ENCODE results near the gene PLCB4. TPM values are rescaled to one million over a fixed set of nuclear protein-coding genes. Genes with fewer than 3 reads are reported as not detected.

PLCB4 gene
- total RNA-seq, 1 donor from 2014 or later, result 53.3 TPM

DNA sequence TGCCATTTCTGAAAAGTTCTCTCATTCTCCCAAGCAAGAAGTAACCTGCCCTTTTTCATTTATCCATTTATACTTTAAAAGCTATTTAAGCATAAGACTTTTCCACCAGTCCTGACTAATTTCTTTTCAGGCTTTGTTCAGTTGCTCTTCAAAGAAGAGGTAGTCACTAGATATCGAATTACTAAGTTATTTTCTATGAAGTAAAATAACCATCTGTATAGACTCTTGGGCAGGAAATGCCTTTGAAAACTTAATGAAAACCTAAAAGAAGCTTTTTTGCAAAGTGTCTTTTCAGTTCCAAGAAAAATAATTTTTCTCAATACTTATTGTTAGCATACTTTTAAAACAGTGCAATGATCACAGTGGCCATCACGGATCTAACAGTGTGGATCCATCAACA is 414.2 kb downstream of the PLCB4 start:
- H3K36me3 Mint-ChIP-seq (ENCODE audit: low read depth), result peaks cover 12% of the 10 kb centered on the region
- DNase-seq (ENCODE audit: low read depth, low spot score), result no peak
- H3K27me3 Mint-ChIP-seq (ENCODE audit: low read depth), result no peaks in the 10 kb centered on the region
- no peak overlapping the region for H3K4me3 Mint-ChIP-seq
- no peaks in the 10 kb centered on the region for H3K9me3 Mint-ChIP-seq
- H3K27ac Mint-ChIP-seq (ENCODE audit: unreplicated experiment), result no peak overlapping the region
- H3K4me1 Mint-ChIP-seq, result peaks cover 6% of the 10 kb centered on the region
- TF ChIP-seq, protein P1, sequence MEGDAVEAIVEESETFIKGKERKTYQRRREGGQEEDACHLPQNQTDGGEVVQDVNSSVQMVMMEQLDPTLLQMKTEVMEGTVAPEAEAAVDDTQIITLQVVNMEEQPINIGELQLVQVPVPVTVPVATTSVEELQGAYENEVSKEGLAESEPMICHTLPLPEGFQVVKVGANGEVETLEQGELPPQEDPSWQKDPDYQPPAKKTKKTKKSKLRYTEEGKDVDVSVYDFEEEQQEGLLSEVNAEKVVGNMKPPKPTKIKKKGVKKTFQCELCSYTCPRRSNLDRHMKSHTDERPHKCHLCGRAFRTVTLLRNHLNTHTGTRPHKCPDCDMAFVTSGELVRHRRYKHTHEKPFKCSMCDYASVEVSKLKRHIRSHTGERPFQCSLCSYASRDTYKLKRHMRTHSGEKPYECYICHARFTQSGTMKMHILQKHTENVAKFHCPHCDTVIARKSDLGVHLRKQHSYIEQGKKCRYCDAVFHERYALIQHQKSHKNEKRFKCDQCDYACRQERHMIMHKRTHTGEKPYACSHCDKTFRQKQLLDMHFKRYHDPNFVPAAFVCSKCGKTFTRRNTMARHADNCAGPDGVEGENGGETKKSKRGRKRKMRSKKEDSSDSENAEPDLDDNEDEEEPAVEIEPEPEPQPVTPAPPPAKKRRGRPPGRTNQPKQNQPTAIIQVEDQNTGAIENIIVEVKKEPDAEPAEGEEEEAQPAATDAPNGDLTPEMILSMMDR (conservative IDR thresholded peaks at IDR 0.05), result no peak

DNA sequence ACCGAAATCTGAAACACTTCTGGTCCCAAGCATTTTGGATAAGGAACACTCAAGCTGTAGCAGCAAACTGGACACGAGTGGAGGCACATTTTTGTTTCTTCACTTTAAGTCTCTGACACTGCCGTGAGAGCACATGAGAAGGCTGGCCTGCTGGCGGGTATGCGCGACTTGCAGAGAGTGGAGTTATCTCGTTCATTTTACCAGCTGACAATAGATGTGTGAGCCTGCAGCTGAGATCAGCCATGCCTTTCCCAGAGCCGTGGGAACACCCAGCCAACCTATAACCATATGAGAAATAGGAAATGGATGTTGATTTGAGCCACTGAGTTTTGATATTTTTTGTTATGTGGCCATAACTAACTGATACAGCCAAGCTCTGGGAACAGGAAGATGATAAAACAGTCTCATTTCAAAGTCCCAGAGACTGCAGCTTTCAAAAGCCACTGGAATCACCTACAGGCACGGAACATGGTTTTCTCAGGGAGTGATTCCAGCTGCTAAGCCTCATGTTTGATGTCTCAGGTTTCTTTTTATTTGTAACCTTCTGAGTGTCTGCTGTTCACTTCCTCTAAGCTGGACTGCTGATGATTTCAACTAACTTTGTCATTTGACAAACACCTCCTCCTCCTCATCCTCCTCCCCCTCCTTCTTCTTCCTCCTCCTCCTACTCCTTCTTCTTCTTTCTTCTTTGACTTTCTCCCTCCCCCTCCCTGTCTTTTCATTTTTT is 416.9 kb downstream of the PLCB4 start:
- Mint-ChIP-seq H3K27me3 (ENCODE audit: low read depth) (no peaks in the 10 kb centered on the region), H3K27ac (ENCODE audit: unreplicated experiment) (no peak overlapping the region), H3K36me3 (ENCODE audit: low read depth) (peaks cover 5% of the 10 kb centered on the region), H3K9me3 (peaks cover 3% of the 10 kb centered on the region), H3K4me1 (peaks cover 8% of the 10 kb centered on the region), H3K4me3 (no peak overlapping the region)
- no peak for DNase-seq (ENCODE audit: low read depth, low spot score)
- TF ChIP-seq, protein P1 (conservative IDR thresholded peaks at IDR 0.05), result no peak

DNA sequence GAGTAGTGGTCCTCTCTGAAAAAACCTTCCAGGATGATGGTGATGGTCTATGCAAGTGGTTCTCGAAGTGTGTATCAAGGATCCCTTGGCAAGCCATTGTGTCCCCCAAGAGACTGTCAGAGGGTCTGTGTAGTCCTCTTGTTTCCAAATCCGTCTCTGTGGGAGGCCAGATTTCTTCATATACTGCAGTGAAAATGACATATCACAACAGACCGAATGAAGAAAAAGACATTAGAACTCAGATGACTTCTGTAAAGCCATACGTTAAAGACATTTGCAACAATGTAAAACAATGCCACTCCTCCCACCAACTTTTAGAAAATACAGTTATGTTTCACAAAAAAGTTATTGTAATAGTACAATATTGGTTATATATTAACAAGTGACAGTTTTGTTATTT is 418.3 kb downstream of the PLCB4 start:
- DNase-seq (ENCODE audit: low read depth, low spot score), result no peak
- Mint-ChIP-seq H3K4me3 (no peak overlapping the region), H3K36me3 (ENCODE audit: low read depth) (peaks cover 3% of the 10 kb centered on the region), H3K27me3 (ENCODE audit: low read depth) (no peaks in the 10 kb centered on the region), H3K9me3 (peaks cover 3% of the 10 kb centered on the region), H3K4me1 (peaks cover 8% of the 10 kb centered on the region), H3K27ac (ENCODE audit: unreplicated experiment) (no peak overlapping the region)
- TF ChIP-seq, protein P1 (conservative IDR thresholded peaks at IDR 0.05), result no peak

DNA sequence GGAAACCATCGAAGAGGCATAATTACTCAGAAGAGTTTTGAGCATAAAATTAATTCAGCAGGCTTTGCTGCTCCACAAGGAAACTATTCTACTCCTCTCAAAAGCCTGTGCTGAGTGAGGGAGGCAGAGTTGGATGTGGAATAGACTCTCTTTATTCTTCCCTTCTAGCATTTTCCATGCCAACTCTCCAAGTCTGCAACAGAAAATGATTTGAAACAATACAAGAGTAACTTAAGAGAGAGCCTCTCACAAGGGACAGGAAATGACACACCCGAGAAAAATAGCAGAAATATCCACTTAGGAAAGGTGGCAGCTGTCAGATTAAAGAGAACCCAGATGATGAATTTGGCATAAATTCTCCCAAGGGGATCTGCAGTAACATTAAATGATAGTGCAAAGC is 419.2 kb downstream of the PLCB4 start:
- peaks cover 8% of the 10 kb centered on the region for H3K4me1 Mint-ChIP-seq
- DNase-seq (ENCODE audit: low read depth, low spot score), result no peak
- peaks cover 3% of the 10 kb centered on the region for H3K36me3 Mint-ChIP-seq (ENCODE audit: low read depth)
- TF ChIP-seq, protein P1 (conservative IDR thresholded peaks at IDR 0.05), result no peak
- no peaks in the 10 kb centered on the region for H3K27me3 Mint-ChIP-seq (ENCODE audit: low read depth)
- H3K4me3 Mint-ChIP-seq, result no peak overlapping the region
- peaks cover 3% of the 10 kb centered on the region for H3K9me3 Mint-ChIP-seq
- H3K27ac Mint-ChIP-seq (ENCODE audit: unreplicated experiment), result no peak overlapping the region

DNA sequence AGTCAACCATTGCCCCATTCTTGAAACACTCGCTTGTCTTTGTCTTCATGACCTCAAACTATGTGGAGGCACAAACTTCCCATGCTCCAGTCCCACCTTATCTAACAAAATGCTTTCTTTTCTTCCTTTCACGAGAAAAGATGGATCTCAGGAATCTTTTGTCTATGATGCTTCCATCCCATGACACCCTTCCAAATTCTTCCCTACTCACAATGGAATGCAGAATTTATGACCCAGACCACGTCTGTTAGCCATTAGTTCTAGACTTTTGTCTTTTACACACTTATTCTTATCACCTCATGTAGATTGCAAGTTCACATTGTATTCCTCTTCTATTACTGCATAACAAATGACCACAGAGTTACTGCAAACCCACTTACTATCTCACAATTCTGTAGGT is 421.3 kb downstream of the PLCB4 start:
- H3K27ac Mint-ChIP-seq (ENCODE audit: unreplicated experiment), result no peak overlapping the region
- H3K27me3 Mint-ChIP-seq (ENCODE audit: low read depth), result no peaks in the 10 kb centered on the region
- TF ChIP-seq, protein P1 (conservative IDR thresholded peaks at IDR 0.05), result no peak
- no peak for DNase-seq (ENCODE audit: low read depth, low spot score)
- peaks cover 4% of the 10 kb centered on the region for H3K4me1 Mint-ChIP-seq
- H3K4me3 Mint-ChIP-seq, result no peak overlapping the region
- peaks cover 9% of the 10 kb centered on the region for H3K9me3 Mint-ChIP-seq
- H3K36me3 Mint-ChIP-seq (ENCODE audit: low read depth), result no peaks in the 10 kb centered on the region

Data from neural crest cell (in vitro differentiated cells).